HK-2 (cell line): Measurements from ENCODE around the gene S100Z.
"Not testable (repeated sequence)": the region's sequence is repeated elsewhere in the genome, so short reads cannot be mapped to it uniquely, and the experiment has no call there.

Source experiments
- DNase-seq: peaks from one replicate; pipeline ENCODE4 v3.0.0-alpha.2; 2018; ENCODE audit not compliant: unreplicated experiment

Gene S100Z

DNA sequence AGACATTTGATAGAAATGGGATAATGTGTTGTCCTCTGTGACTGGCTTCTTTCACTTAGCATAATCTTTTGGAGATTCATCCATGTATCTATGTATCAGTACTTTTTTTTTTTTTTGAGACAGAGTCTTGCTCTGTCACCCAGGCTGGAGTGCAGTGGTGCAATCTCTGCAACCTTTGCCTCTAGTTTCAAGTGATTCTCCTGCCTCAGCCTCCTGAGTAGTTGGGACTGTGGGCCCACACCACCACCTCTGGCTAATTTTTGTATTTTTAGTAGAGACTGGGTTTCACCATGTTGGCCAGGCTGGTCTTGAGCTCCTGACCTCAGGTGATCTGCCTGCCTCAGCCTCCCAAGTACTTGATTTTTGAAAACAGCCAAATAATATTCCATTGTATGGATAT lies 23.4 kb upstream of the S100Z start:
- DNase-seq: not testable (repeated sequence)

DNA sequence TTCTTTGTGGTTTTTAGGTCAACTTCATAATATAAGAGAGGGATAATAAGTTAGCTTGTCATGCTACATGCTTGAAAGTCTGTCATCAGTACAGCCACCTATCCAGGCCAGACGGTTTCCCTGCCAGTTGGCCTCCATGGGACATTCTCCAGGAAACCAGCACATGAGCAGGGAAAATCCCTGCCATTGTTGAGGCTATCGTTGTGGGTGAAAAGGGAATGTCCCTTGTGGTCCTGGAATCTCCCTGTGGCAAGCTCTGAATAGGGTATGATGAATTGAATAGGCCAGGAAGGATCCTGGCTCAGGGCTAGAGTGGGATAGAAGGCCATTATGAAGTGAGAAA lies 18.7 kb upstream of the S100Z start:
- DNase-seq: peak; percentile 80

DNA sequence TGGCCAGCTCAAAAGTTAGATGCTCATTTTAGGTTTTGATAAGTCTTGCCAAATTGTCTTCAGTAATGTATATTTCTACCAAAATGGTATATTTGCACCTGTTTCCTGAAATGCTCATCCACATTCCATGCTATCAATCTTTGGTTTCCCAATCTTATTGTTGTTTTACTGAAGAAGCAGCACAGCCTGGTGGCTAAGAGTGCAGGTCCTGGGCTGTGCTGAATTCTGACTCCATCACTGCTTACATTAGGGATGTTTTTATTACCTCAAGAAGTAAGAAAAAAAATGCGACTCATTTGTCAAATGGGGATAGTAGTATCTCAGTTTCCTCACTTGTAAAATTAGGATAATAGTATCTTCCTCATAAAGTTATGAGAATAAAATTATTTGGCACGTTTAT lies 13.6 kb upstream of the S100Z start:
- no peak for DNase-seq

- DNase-seq: no peak
Measured at GRCh38 chr5:76836585-76836984, 13.2 kb upstream of the S100Z start.

DNA sequence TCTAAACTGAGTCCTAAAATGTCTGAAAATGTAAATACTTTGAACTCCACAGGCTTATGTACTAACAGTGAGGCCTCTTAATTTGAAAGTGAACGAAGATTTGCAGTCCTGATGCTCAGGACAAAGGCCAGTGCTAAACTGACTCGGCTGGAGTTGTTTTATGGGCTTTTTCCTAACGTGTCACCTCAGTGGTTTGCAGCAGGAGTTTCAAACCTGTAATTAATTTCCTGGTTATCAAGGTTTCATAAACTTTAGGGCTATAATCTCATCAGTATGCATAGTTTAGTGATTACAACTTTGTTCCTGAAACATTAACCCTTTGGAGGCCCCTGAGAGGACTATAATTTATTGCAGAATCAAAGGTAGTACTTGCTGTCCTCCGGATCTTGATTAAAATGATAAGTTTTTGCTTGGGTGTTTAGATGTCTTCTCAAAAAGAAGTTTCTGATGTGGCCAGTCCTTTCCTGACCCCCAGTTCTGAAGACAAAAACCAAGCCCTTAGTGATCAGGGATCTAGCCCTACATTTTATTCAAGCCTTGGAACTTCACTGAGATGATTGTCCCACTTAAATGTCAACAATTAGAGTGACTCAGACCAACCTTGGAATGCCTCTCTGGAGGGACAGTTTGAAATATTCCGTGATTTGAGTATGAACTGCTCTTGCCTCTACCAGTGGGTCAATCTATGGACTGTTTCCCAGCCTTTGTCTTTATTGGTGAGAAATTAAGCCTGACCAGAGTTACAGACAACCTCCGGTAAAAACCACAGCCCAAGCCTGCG lies 11.1 kb upstream of the S100Z start:
- no peak for DNase-seq

GRCh38 chr5:76841361-76841760 lies 8.5 kb upstream of the S100Z start:
- no peak for DNase-seq

DNA sequence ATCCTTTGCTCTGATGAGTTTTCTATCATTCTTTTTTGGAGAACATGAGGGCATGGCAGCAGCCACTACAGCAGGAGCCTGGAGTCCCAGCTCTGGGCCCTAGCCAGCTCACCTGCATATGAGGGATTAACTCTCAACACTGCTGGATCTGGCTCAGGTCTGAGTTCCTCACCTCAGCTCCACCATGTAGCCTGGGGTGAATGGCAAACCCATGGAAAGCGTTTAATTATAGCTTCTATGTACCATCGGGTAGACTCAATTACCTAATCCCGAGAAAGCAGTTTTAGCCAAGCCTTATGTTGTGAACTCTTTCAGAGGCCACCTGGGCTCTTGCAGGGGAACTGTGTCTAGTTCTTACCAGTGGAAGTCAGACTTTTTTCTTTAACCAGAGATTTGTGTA lies 3.9 kb upstream of the S100Z start:
- no peak for DNase-seq

DNA sequence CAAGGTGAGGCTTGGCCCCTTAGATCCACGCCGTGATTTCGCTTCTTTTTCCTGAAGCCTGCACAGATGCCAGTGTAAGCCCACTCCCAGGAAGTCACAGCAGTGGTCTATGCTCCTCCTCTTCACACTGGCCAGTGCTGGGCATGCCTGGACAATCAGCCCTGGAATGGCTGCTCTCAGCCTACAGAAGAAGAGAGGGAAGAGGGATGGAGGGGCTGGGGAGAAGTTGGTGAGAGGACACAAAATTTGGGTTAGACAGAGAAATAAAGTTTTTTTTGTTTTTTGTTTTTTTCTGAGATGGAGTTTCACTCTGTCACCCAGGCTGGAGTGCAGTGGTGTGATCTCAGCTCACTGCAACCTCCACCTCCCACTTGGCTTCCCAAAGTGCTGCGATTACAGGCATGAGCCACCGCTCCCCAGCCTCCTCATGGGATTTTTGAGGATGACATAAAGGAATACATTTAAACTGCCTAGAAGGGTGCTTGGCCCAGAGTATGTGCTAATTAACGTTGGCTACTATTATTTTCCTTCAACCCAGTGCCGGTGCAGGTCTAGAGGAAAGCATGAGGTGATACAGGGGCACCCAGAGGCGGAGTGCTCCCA lies 830 bp downstream of the S100Z start:
- DNase-seq: no peak

DNA sequence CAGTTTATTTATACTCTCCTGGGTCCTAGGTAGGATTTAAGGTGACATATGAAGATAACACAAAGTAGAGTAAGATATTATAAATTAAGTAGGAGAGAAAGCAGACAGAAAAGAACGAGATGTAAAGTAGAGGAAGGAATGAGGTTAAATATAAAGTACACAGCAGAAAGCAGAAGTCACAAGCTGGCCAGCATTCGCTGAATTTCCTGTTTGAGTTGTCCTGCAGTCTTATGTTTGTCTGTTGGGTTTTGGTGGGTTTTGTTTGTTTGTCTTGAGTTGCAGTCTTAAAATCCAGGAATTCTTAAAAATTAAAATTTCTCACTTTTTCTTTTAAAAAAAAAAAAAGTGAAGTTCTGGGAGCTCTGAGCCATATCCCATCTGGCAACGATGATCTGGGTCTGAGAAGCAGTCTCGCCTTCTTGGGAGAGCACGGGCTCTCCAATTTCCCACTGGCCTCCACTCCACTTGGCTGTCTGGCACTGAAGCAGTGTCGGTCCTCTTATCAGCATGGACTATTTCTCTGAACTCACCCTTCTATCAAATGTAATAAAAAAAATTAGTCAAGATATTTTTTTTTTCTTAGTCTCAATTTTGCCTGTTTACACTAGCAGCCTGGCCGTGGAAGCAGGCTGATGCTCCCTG lies 2.0 kb downstream of the S100Z start:
- DNase-seq: no peak

DNA sequence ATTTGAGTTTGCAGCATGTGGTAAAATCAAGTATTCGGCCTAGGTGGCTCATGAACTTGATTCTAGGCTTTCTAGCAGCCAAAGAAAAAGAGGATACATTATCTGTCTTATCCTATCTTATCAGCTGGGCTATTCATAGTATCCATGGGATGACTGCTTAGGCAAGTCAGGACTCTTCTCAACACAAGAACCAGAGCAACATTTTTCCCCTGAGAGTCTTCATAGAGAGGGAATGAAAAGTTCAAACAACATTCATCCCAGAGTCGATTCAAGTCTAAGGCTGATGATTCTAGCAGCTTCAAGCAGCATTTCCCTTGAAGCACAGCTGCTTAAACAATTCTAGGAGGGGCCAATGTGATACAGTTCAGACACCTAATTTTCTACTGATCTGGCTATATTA lies 3.0 kb downstream of the S100Z start:
- no peak for DNase-seq

- not testable (repeated sequence) for DNase-seq
Measured at GRCh38 chr5:76853741-76854140, 3.9 kb downstream of the S100Z start.

DNA sequence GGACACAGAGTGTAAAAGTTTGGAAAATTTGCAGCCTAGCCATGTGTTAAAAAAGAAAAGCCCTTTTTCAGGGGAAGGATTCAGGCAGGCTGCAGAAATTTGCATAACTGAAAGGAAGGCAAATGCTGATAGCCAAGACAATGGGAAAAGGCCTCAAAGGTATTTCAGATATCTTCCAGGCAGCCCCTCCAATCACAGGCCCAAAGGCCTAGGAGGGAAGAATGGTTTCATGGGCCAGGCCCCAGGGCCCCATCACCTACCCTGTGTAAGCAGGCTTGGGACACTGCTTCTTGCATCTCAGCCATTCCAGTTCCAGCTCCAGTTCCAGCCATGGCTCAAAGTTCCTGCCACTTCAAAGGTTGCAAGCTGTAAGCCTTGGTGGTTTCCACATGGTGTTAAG lies 4.8 kb downstream of the S100Z start:
- no peak for DNase-seq

GRCh38 chr5:76855501-76855900 lies 5.7 kb downstream of the S100Z start:
- DNase-seq: not testable (repeated sequence)

DNA sequence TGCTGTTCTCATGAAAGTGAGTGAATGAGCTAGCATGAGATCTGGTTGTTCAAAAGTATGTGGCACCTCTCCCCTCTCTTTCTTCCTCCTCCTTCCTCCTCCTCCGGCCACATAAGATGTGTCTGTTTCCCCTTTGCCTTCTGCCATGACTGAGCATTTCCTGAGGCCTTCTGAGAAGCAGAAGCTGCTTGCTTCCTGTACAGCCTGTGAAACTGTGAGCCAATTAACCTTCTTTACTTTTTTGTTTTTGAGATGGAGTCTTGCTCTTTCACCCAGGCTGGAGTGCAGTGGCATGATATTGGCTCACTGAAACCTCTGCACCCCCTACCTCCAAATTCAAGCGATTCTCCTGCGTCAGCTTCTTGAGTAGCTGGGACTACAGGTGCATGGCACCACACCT lies 6.1 kb downstream of the S100Z start:
- DNase-seq: no peak

GRCh38 chr5:76856800-76857199 lies 7.0 kb downstream of the S100Z start:
- not testable (repeated sequence) for DNase-seq

DNA sequence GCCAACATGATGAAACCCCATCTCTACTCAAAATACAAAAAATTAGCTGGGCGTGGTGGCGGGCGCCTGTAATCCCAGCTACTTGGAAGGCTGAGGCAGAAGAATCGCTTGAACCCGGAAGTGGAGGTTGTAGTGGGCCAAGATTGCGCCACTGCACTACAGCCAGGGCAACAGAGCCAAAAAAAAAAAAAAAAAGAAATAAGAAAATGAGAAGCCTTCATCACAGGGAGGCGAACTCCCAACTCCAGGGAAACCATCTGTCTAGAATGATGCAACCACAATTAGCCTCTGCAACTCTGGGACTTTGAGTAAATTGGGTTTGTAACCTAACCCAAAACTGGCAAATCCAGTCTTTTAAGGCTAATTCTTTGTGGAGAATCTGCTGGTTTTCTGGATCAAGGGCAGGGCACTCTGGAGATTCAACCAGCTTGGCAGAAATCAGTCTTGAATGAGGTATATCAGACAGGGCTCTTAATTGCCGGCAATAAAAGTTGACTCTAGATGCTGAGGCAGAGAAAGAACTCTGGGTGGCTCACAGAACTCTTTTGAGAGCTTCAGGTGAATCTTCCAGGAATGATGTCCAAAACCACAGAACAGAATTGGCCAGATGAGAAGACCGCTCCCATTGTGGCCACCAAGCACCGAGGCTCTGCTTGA lies 9.9 kb downstream of the S100Z start:
- no peak for DNase-seq

DNA sequence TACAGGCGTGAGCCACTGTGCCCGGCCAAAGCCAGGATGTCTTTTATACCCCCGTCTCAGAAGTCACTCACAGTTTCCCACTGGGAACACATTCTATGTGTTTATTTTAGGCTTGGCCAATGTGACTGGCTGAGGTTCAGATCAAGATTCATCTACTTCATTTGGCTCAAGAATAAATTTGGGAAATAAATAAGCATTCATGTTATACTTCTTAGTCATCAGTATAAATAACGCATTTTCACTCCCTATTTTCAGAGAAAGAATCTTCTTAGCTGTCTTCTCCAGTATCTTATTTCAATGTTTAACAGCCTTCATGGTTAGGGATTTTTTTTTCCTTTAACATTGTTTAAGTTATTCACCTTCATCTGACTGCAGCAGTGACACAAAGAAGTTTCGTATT lies 11.8 kb downstream of the S100Z start:
- no peak for DNase-seq

DNA sequence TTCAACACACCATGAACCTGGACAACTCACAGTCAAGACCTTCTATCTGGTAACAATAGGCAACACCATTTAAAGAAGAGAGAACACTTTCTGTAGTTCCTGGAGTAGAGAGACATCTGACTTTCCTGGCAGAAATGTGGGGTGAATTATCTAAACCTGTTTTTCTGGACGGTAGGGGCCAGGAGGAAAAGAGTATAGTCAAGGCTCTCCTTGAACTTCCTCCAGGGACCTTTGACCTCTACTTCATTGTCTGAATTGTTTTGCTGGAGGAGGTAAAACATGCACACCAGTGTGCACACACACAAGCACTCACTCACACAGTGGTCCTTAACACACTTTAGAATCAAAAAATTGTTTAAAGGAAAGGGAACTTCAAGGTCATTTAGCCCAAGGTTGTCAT lies 13.2 kb downstream of the S100Z start:
- no peak for DNase-seq

GRCh38 chr5:76866503-76866902 lies 16.7 kb downstream of the S100Z start:
- no peak for DNase-seq

DNA sequence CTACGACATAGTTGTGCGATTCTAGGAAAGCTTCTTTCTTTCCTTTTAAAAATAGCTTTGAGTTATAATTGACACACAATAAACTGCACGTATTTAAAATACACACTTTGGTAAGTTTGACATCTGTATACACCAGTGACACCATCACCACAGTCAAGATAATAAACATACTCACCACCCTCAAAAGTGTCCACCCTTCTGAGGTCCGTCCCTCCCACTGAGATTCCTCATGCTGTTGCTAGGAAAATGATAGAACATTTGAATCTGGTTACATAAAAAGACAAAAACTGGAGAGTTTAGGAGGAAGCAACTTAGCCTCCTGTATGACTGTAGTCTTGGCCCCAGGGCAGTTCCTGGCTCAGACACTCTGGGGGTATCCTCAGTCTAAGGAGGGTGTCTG lies 17.2 kb downstream of the S100Z start:
- no peak for DNase-seq

GRCh38 chr5:76867827-76868693 lies 18.2 kb downstream of the S100Z start:
- DNase-seq: peak; percentile 31

DNA sequence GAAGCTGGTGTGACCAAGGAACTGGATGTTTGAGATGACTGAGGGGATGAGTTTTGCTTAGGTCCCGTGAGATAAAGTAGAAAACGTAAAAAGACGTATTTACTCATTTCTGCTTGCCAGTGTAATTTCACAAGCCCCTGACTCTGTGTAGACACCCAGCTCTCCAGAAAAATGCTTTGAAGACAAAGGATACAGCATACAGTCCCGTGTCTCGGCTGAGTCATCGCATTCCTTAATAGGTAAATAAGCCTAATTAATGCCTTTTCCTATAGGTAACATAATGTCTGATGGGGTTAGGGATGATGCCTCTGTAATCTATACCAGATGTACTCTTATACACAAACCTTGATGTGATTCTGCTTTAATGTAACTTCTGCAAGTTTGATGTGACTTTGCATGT lies 20.2 kb downstream of the S100Z start:
- DNase-seq: no peak
